ENCODE measurements around the gene CCDC102A. TPM values are rescaled to one million over a fixed set of nuclear protein-coding genes. Genes with fewer than 3 reads are reported as not detected.

CCDC102A gene
- total RNA-seq, 1 experiment from 2014 or later: 4.5 TPM

DNA sequence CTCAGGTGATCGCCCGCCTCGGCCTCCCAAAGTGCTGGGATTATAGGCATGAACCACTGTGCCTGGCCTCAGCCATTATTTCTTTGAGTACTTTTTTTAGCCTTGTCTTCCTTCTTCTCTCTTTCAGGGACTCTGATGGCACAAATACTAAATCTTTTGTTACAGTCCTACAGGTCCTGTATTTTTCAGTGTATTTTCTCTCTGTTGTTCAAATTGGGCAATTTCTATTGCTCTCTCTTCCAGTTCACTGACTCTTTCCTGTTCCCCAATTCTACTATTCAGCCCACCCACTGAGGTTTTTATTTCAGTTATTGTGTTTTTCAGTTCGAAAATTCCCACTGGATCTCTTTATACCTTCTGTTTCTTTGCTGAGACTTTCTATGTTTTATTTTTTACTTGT lies 42.6 kb downstream of the CCDC102A start:
- Histone ChIP-seq H3K4me2 (ENCODE audit: low read length) (no peak overlapping the region), H3K79me2 (ENCODE audit: insufficient read depth, low read length) (no peaks in the 10 kb centered on the region), H2AFZ (ENCODE audit: low read depth, low read length, poor library complexity, severe bottlenecking) (no peak overlapping the region), H3K27me3 (ENCODE audit: insufficient read depth, low read length) (no peaks in the 10 kb centered on the region), H3K9ac (ENCODE audit: low read length) (no peak overlapping the region), H4K20me1 (ENCODE audit: insufficient read depth) (no peaks in the 10 kb centered on the region), H3K36me3 (ENCODE audit: control insufficient read depth in 1 of 2, insufficient read depth in 2 of 2, low read length in 2 of 2) (no peaks in the 10 kb centered on the region), H3K4me3 (replicated peaks in 1 of 2; ENCODE audit: low read depth in 1 of 2, low read length in 2 of 2) (no peak overlapping the region), H3K4me1 (ENCODE audit: control insufficient read depth in 1 of 2, insufficient read depth in 2 of 2, low read length in 2 of 2) (no peaks in the 10 kb centered on the region; a peak in 1 of 4 replicates), H3K9me3 (ENCODE audit: control insufficient read depth in 1 of 2, insufficient read depth in 1 of 2, low read depth in 1 of 2, low read length in 2 of 2) (no peaks in the 10 kb centered on the region), H3K9me2 (ENCODE audit: insufficient read depth) (no peaks in the 10 kb centered on the region), H3K27ac (ENCODE audit: low read depth, low read length) (no peak overlapping the region)
- TF ChIP-seq, protein P1, sequence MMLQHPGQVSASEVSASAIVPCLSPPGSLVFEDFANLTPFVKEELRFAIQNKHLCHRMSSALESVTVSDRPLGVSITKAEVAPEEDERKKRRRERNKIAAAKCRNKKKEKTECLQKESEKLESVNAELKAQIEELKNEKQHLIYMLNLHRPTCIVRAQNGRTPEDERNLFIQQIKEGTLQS (IDR thresholded peaks at IDR 0.05): no peak
- TF ChIP-seq FOSL1 (IDR thresholded peaks at IDR 0.05; ENCODE audit: low read depth) (no peak), ZBTB33 (IDR thresholded peaks at IDR 0.05; ENCODE audit: extremely low read depth, insufficient replicate concordance, low read length) (no peak), SIN3A (IDR thresholded peaks at IDR 0.05; ENCODE audit: low read depth) (no peak), POLR2AphosphoS5 (IDR thresholded peaks at IDR 0.05; ENCODE audit: low read depth, low read length) (no peak), EZH2 (IDR thresholded peaks at IDR 0.05) (no peak), SP1 (IDR thresholded peaks at IDR 0.05; ENCODE audit: low read depth) (no peak)
- TF ChIP-seq, protein P2, sequence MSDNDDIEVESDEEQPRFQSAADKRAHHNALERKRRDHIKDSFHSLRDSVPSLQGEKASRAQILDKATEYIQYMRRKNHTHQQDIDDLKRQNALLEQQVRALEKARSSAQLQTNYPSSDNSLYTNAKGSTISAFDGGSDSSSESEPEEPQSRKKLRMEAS (IDR thresholded peaks at IDR 0.05): no peak
- CTCF ChIA-PET: no interaction called here
- ATAC-seq (no peak), DNase-seq (ENCODE audit: low read depth, low spot score) (no peak)
- POLR2A ChIA-PET: no interaction called here
- no TSS peak for BruUV-seq (replicated peaks)
- intact Hi-C loops (cut with micrococcal nuclease): no loop called here
- RAD21 ChIA-PET (ENCODE audit: low non-redundant PET in 1 of 2, low total read pairs in 2 of 2, uncharacterized antibody in 2 of 2, unreplicated experiment in 2 of 2): no interaction called here

DNA sequence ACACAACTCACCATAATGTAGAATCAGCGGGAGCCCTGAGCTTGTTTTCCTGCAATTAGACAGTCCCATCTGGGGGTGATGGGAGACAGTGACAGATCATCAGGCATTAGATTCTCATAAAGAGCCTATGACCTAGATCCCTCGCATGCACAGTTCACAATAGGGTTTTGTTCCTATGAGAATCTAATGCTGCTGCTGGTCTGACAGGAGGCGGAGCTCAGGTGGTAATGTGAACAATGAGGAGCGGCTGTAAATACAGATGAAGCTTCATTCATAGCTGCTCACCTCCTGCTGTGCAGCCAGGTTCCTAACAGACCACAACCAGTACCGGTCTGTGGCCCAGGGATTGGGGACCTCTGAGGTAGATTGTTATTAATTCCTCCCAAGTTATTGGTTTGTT lies 47.1 kb downstream of the CCDC102A start:
- CTCF ChIA-PET: no interaction called here
- Histone ChIP-seq H3K79me2 (ENCODE audit: insufficient read depth, low read length) (no peaks in the 10 kb centered on the region), H3K9me2 (ENCODE audit: insufficient read depth) (no peaks in the 10 kb centered on the region), H3K9ac (ENCODE audit: low read length) (no peak overlapping the region), H3K4me3 (replicated peaks in 1 of 2; ENCODE audit: low read depth in 1 of 2, low read length in 2 of 2) (no peak overlapping the region), H3K36me3 (ENCODE audit: control insufficient read depth in 1 of 2, insufficient read depth in 2 of 2, low read length in 2 of 2) (no peaks in the 10 kb centered on the region), H3K27me3 (ENCODE audit: insufficient read depth, low read length) (no peaks in the 10 kb centered on the region), H3K4me1 (ENCODE audit: control insufficient read depth in 1 of 2, insufficient read depth in 2 of 2, low read length in 2 of 2) (peaks cover 0 to 21% of the 10 kb centered on the region in 2 experiments), H3K4me2 (ENCODE audit: low read length) (no peak overlapping the region), H4K20me1 (ENCODE audit: insufficient read depth) (no peaks in the 10 kb centered on the region), H3K9me3 (ENCODE audit: control insufficient read depth in 1 of 2, insufficient read depth in 1 of 2, low read depth in 1 of 2, low read length in 2 of 2) (no peaks in the 10 kb centered on the region), H3K27ac (ENCODE audit: low read depth, low read length) (no peak overlapping the region), H2AFZ (ENCODE audit: low read depth, low read length, poor library complexity, severe bottlenecking) (no peak overlapping the region)
- POLR2A ChIA-PET: no interaction called here
- no TSS peak for BruUV-seq (replicated peaks)
- ATAC-seq: no peak
- no peak for TF ChIP-seq EGR1 (IDR thresholded peaks at IDR 0.05; ENCODE audit: low read depth)
- RAD21 ChIA-PET (ENCODE audit: low non-redundant PET in 1 of 2, low total read pairs in 2 of 2, uncharacterized antibody in 2 of 2, unreplicated experiment in 2 of 2): no interaction called here
- intact Hi-C loops (cut with micrococcal nuclease): loop anchor here (5.0 kb wide), 1 partner anchor 48 kb away; the partner anchor contains the start of gene CCDC102A
- DNase-seq (ENCODE audit: low read depth, low spot score): no peak

Measured in HCT116 (cell line).